NCI-H187 treated with DMSO at 0.1 percent for 48 hours (cell line): Measurements from ENCODE around the gene HTRA1.

Experiments used
- DNase-seq: peaks from one replicate; lab custom pipeline; 2025; lab: John Stamatoyannopoulos, UW

The HTRA1 gene

GRCh38 chr10:122461367-122461728 lies at the start of gene HTRA1:
HTRA1 (plus strand) TSS chr10:122461553; CDS start chr10:122461653, 100 bp downstream.
- no peak for DNase-seq

- no peak for DNase-seq
Measured at GRCh38 chr10:122413327-122413726, 48.0 kb upstream of the HTRA1 start.

GRCh38 chr10:122417667-122418066 lies 43.7 kb upstream of the HTRA1 start:
- DNase-seq: no peak

GRCh38 chr10:122419016-122419415 lies 42.3 kb upstream of the HTRA1 start:
- no peak for DNase-seq

GRCh38 chr10:122419876-122420623 lies 41.3 kb upstream of the HTRA1 start:
- DNase-seq: no peak

GRCh38 chr10:122420624-122421007 lies 40.7 kb upstream of the HTRA1 start:
- no peak for DNase-seq

- DNase-seq: no peak
Measured at GRCh38 chr10:122421054-122421625, 40.2 kb upstream of the HTRA1 start.

GRCh38 chr10:122421742-122422141 lies 39.6 kb upstream of the HTRA1 start:
- no peak for DNase-seq

GRCh38 chr10:122422266-122422989 lies 38.9 kb upstream of the HTRA1 start:
- DNase-seq: no peak

GRCh38 chr10:122424059-122424458 lies 37.3 kb upstream of the HTRA1 start:
- DNase-seq: no peak

GRCh38 chr10:122426829-122427228 lies 34.5 kb upstream of the HTRA1 start:
- no peak for DNase-seq

- DNase-seq: no peak
Measured at GRCh38 chr10:122427280-122427679, 34.1 kb upstream of the HTRA1 start.

- peak; percentile 8 for DNase-seq
Measured at GRCh38 chr10:122435212-122435827, 26.0 kb upstream of the HTRA1 start.

GRCh38 chr10:122441961-122442360 lies 19.4 kb upstream of the HTRA1 start:
- DNase-seq: no peak

- no peak for DNase-seq
Measured at GRCh38 chr10:122445469-122445868, 15.9 kb upstream of the HTRA1 start.

GRCh38 chr10:122445904-122446303 lies 15.4 kb upstream of the HTRA1 start:
- DNase-seq: no peak

GRCh38 chr10:122446668-122447423 lies 14.5 kb upstream of the HTRA1 start:
- DNase-seq: no peak

GRCh38 chr10:122448600-122448999 lies 12.8 kb upstream of the HTRA1 start:
- no peak for DNase-seq

- DNase-seq: no peak
Measured at GRCh38 chr10:122449153-122449552, 12.2 kb upstream of the HTRA1 start.

GRCh38 chr10:122450353-122450990 lies 10.9 kb upstream of the HTRA1 start:
- DNase-seq: no peak

GRCh38 chr10:122454071-122454470 lies 7.3 kb upstream of the HTRA1 start:
- no peak for DNase-seq
